Cardiac muscle cell (in vitro differentiated cells and primary cell): ENCODE results near the gene KLF12. TPM values are rescaled to one million over a fixed set of nuclear protein-coding genes. Genes with fewer than 3 reads are reported as not detected.

Source experiments
- DNase-seq, 2 donors: peaks; one replicate each; pipeline versions ENCODE4 v3.0.0 to v3.0.0-alpha.2; 2010 to 2017; ENCODE audit warnings: low read depth in 1 of 2, low spot score in 1 of 2
- H3K27ac ChIP-seq: fragments of 200-600 bp; sonication (generic); 2 replicates; pipeline ENCODE4 v1.5.1; 2016
- H3K27me3 ChIP-seq: fragments of 200-600 bp; sonication (generic); 2 replicates; pipeline ENCODE4 v1.6.0; 2016; ENCODE audit warnings: control low read depth
- H3K36me3 ChIP-seq: fragments of 200-600 bp; sonication (generic); 2 replicates; pipeline ENCODE4 v1.5.1; 2016; ENCODE audit warnings: control low read depth
- H3K4me1 ChIP-seq: fragments of 200-600 bp; sonication (generic); 2 replicates; pipeline ENCODE4 v1.8.1; 2017; ENCODE audit warnings: low read depth, mild to moderate bottlenecking, mixed run types
- H3K4me3 ChIP-seq: fragments of 200-600 bp; sonication (generic); 2 replicates; pipeline ENCODE4 v1.5.1; 2016; ENCODE audit warnings: mild to moderate bottlenecking
- H3K9me3 ChIP-seq: fragments of 200-600 bp; sonication (generic); 2 replicates; pipeline ENCODE4 v1.5.1; 2017; ENCODE audit warnings: low read depth, mild to moderate bottlenecking, control low read depth
- polyA plus RNA-seq: library from polyadenylated mRNA; unstranded; fragments of >200 nt; fragmentation: Nextera tagmentation; extraction: Ambion mirVana; gene quantifications from 2 replicates; pipeline ENCODE4 v1.2.1, GENCODE V29; 2016
- total RNA-seq: library from RNA; depleted of rRNA; stranded (reverse); fragments of >200 nt; gene quantifications from 2 replicates; pipeline ENCODE4 v1.2.3, GENCODE V29; 2016
- TF ChIP-seq, protein P1 (sequence below): IDR thresholded peaks from 2 replicates; pipeline ENCODE4 v1.5.1; 2012; ENCODE audit warnings: low read depth, mild to moderate bottlenecking, low read length

KLF12 gene
- total and polyA plus RNA-seq, 2 experiments from 2014 or later: 6.4 to 17.8 TPM

DNA sequence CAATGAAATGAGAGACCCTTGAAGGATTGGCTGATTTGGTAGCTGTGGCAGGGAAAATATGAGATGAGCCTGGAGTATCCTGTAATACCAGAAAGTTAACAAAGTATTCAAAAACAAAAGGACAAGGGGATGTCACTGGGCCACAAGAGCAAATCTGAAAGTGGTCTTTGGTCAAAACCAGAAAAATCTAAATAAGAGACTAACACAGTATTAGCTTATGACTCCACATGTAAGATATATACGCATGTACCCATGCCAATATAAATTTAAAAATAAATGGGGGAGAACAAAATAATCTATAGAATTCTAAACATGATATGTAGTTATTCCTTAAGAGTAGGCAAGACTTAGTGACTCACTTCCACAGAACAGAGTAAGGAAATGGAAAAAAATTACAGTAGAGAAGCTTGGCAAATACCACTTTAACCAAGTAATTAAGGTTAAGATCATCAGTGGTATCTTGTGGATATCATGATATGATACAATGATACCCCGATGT is 16.9 kb downstream of the KLF12 start:
- no peaks in the 10 kb centered on the region for H3K9me3 ChIP-seq
- TF ChIP-seq, protein P1, sequence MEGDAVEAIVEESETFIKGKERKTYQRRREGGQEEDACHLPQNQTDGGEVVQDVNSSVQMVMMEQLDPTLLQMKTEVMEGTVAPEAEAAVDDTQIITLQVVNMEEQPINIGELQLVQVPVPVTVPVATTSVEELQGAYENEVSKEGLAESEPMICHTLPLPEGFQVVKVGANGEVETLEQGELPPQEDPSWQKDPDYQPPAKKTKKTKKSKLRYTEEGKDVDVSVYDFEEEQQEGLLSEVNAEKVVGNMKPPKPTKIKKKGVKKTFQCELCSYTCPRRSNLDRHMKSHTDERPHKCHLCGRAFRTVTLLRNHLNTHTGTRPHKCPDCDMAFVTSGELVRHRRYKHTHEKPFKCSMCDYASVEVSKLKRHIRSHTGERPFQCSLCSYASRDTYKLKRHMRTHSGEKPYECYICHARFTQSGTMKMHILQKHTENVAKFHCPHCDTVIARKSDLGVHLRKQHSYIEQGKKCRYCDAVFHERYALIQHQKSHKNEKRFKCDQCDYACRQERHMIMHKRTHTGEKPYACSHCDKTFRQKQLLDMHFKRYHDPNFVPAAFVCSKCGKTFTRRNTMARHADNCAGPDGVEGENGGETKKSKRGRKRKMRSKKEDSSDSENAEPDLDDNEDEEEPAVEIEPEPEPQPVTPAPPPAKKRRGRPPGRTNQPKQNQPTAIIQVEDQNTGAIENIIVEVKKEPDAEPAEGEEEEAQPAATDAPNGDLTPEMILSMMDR: no peak
- H3K36me3 ChIP-seq: no peaks in the 10 kb centered on the region
- DNase-seq: no peak
- no peak overlapping the region for H3K27ac ChIP-seq
- no peaks in the 10 kb centered on the region for H3K27me3 ChIP-seq
- no peak overlapping the region for H3K4me3 ChIP-seq
- no peaks in the 10 kb centered on the region for H3K4me1 ChIP-seq

DNA sequence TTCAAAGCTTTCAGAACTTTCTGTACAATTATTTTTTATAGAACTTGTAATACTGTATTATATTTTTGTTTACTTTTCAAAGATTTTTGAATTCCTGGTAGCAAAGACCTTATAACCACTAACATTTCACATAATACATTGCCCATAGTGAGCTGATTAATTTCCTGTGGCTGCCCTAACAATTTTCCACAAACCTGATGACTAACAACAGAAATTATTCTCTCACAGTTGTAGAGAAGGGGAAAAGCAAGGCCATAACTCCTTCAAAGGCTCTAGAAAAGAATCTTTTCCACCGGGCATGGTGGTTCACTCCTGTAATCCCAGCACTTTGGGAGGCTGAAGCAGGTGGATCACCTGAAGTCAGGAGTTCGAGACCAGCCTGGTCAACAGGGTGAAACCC is 19.1 kb downstream of the KLF12 start:
- Histone ChIP-seq H3K27ac (no peak overlapping the region), H3K4me1 (no peaks in the 10 kb centered on the region), H3K9me3 (no peaks in the 10 kb centered on the region), H3K27me3 (no peaks in the 10 kb centered on the region), H3K36me3 (no peaks in the 10 kb centered on the region), H3K4me3 (no peak overlapping the region)
- peak in 1 of 2 donors; percentile 50 for DNase-seq
- TF ChIP-seq, protein P1: no peak

DNA sequence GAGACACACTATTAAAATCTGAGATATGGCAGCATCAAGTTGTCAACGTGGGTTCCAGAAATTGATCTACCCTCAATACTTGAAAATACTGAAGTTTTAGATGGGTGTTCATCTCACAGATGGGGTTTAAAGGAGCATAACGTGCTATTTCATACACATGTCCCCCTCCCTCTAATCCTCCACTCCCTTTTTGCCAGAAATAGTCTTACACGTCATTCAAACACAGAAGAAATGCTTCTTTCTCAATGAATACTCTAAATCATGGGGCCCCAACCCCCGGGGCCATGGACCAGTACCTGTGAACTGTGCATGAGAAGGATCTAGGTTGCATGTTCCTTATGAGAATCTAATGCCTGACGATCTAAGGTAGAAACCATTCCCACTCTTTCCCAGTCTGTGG is 19.6 kb downstream of the KLF12 start:
- no peak overlapping the region for H3K27ac ChIP-seq
- H3K9me3 ChIP-seq: no peaks in the 10 kb centered on the region
- H3K4me3 ChIP-seq: no peak overlapping the region
- no peaks in the 10 kb centered on the region for H3K4me1 ChIP-seq
- DNase-seq: no peak
- H3K27me3 ChIP-seq: no peaks in the 10 kb centered on the region
- no peaks in the 10 kb centered on the region for H3K36me3 ChIP-seq
- TF ChIP-seq, protein P1: no peak

DNA sequence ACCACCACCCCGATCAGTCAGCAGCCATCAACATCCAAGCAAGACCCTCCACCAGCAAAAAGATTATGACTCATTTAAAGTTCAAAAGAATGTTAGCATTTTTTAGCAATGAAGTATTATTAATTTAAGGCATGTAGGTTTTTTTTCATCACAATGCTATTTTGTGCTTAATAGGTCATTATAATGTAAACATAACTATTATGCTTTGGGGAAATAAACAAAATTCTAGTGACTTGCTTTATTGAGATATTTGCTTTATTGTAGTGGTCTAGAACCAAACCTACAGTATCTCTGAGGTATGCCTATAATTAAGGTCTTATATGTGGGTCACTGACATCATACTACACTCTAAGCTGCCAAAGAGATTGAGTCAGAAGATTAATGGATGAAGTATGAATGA is 20.0 kb downstream of the KLF12 start:
- no peaks in the 10 kb centered on the region for H3K4me1 ChIP-seq
- no peak overlapping the region for H3K4me3 ChIP-seq
- H3K27me3 ChIP-seq: no peaks in the 10 kb centered on the region
- H3K27ac ChIP-seq: no peak overlapping the region
- no peaks in the 10 kb centered on the region for H3K9me3 ChIP-seq
- TF ChIP-seq, protein P1: no peak
- DNase-seq: no peak
- no peaks in the 10 kb centered on the region for H3K36me3 ChIP-seq

DNA sequence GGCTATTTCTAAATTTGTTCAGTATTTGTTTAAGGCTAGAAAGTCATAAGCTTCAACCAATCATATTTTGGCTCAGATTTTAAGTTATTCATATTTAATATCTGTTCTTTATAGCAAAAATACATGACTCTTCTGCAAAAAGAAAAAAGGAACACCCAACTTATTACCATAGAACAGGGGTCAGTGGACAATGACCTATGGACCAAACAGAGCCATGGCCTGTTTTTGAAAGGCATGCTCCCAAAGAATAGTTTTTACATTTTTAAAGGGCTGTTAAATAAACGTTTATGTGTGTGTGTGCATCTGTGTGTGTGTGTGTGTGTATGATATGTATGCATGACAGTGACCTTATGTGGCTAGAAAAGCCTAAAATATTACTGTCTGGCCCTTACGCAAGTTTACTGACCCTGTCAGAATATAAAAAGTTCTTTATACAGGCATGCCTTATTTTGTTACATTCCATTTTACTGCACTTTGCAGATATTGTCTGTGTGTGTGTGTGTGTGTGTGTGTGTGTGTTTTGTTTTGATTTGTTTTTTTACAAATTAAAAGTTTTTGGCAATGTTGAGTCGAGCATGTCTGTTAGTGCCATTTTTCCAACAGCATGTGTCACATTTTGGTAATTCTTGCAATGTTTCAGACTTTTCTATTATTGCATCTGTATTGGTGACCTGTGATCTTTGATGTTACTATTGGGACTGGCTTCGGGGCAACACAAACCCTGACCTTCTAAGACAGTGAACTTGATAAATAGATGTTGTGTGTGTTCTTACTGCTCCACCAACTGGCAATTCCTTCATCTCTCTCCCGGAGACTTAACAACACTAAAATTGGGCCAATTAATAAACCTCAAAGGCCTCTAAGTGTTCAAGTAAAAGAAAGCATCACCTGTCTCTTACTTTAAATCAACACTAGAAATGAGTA is 22.0 kb downstream of the KLF12 start:
- H3K4me3 ChIP-seq: no peak overlapping the region
- no peaks in the 10 kb centered on the region for H3K27me3 ChIP-seq
- H3K36me3 ChIP-seq: no peaks in the 10 kb centered on the region
- H3K9me3 ChIP-seq: no peaks in the 10 kb centered on the region
- TF ChIP-seq, protein P1: no peak
- H3K4me1 ChIP-seq: no peaks in the 10 kb centered on the region
- H3K27ac ChIP-seq: no peak overlapping the region
- DNase-seq: no peak
